HEK293 (cell line): ENCODE measurements around the gene LY6G5C.

Experiments
- BCL11B ChIP-seq: fragments of 450-650 bp; formaldehyde crosslinking; IDR thresholded peaks from 2 replicates; pipeline ENCODE4 v1.5.1; 2016; ENCODE audit warnings: low read depth, missing biosample characterization, missing genetic modification characterization
- BCL6B ChIP-seq: fragments of 450-650 bp; formaldehyde crosslinking; IDR thresholded peaks from 2 replicates; pipeline ENCODE4 v1.5.1; 2017; ENCODE audit warnings: missing biosample characterization, missing genetic modification characterization
- ELK4 ChIP-seq: IDR thresholded peaks from 2 replicates; pipeline ENCODE4 v1.6.1; 2011; ENCODE audit warnings: mild to moderate bottlenecking, low read depth, low read length, borderline replicate concordance
- GLIS2 ChIP-seq: fragments of 450-650 bp; formaldehyde crosslinking; IDR thresholded peaks from 2 replicates; pipeline ENCODE4 v1.5.1; 2016; ENCODE audit warnings: missing biosample characterization, missing genetic modification characterization
- HOXA7 ChIP-seq: sonication (generic); formaldehyde crosslinking; IDR thresholded peaks from 2 replicates; pipeline ENCODE4 v1.8.1; 2022; ENCODE audit warnings: missing genetic modification reagents, borderline replicate concordance
- HOXC10 ChIP-seq: sonication (generic); formaldehyde crosslinking; IDR thresholded peaks from 2 replicates; pipeline ENCODE4 v1.8.1; 2023; ENCODE audit warnings: mild to moderate bottlenecking, missing genetic modification reagents
- KLF10 ChIP-seq: fragments of 450-650 bp; IDR thresholded peaks from 2 replicates; pipeline ENCODE4 v1.5.1; 2018; ENCODE audit warnings: missing biosample characterization, mild to moderate bottlenecking, missing genetic modification characterization
- MEIS1 ChIP-seq: sonication (generic); formaldehyde crosslinking; IDR thresholded peaks from 2 replicates; pipeline ENCODE4 v1.8.1; 2022; ENCODE audit warnings: missing genetic modification reagents, mild to moderate bottlenecking, borderline replicate concordance
- OSR2 ChIP-seq: fragments of 450-650 bp; formaldehyde crosslinking; IDR thresholded peaks from 2 replicates; pipeline ENCODE4 v1.5.1; 2016; ENCODE audit warnings: missing biosample characterization, missing genetic modification characterization
- PBX3 ChIP-seq: sonication (generic); formaldehyde crosslinking; IDR thresholded peaks from 2 replicates; pipeline ENCODE4 v1.8.1; 2022; ENCODE audit warnings: mild to moderate bottlenecking, moderate library complexity, missing genetic modification reagents
- SALL2 ChIP-seq: fragments of 450-650 bp; formaldehyde crosslinking; IDR thresholded peaks from 2 replicates; pipeline ENCODE4 v1.5.0; 2017; ENCODE audit warnings: missing biosample characterization, mild to moderate bottlenecking, missing genetic modification characterization, borderline replicate concordance
- SP2 ChIP-seq: fragments of 450-650 bp; formaldehyde crosslinking; IDR thresholded peaks from 2 replicates; pipeline ENCODE4 v1.5.1; 2016; ENCODE audit warnings: missing biosample characterization, missing genetic modification characterization
- SP3 ChIP-seq: fragments of 450-650 bp; formaldehyde crosslinking; IDR thresholded peaks from 2 replicates; pipeline ENCODE4 v1.5.1; 2016; ENCODE audit warnings: missing biosample characterization, missing genetic modification characterization
- ZEB2 ChIP-seq: fragments of 450-650 bp; formaldehyde crosslinking; IDR thresholded peaks from 2 replicates; pipeline ENCODE4 v1.5.1; 2016; ENCODE audit warnings: missing biosample characterization, missing genetic modification characterization
- ZFP41 ChIP-seq: fragments of 450-650 bp; formaldehyde crosslinking; IDR thresholded peaks from 2 replicates; pipeline ENCODE4 v1.5.1; 2016; ENCODE audit warnings: missing biosample characterization, missing genetic modification characterization, borderline replicate concordance
- ZNF138 ChIP-seq: fragments of 450-650 bp; formaldehyde crosslinking; IDR thresholded peaks from 2 replicates; pipeline ENCODE4 v1.5.1; 2016; ENCODE audit warnings: missing biosample characterization, missing genetic modification characterization, borderline replicate concordance
- ZNF140 ChIP-seq: fragments of 450-650 bp; formaldehyde crosslinking; IDR thresholded peaks from 2 replicates; pipeline ENCODE4 v1.5.1; 2016; ENCODE audit warnings: missing biosample characterization, missing genetic modification characterization
- ZNF174 ChIP-seq: fragments of 450-650 bp; formaldehyde crosslinking; IDR thresholded peaks from 2 replicates; pipeline ENCODE4 v1.5.0; 2017; ENCODE audit warnings: missing biosample characterization, mild to moderate bottlenecking, missing genetic modification characterization
- ZNF221 ChIP-seq: fragments of 450-650 bp; formaldehyde crosslinking; IDR thresholded peaks from 2 replicates; pipeline ENCODE4 v1.5.1; 2017; ENCODE audit warnings: missing biosample characterization, missing genetic modification characterization, borderline replicate concordance
- ZNF248 ChIP-seq: fragments of 450-650 bp; formaldehyde crosslinking; IDR thresholded peaks from 2 replicates; pipeline ENCODE4 v1.5.1; 2017; ENCODE audit warnings: missing biosample characterization, missing genetic modification characterization
- ZNF280C ChIP-seq: fragments of 450-650 bp; formaldehyde crosslinking; IDR thresholded peaks from 2 replicates; pipeline ENCODE4 v1.5.1; 2016; ENCODE audit warnings: missing biosample characterization, missing genetic modification characterization
- ZNF302 ChIP-seq: fragments of 450-650 bp; formaldehyde crosslinking; IDR thresholded peaks from 2 replicates; pipeline ENCODE4 v1.5.1; 2016; ENCODE audit warnings: missing biosample characterization, missing genetic modification characterization, low read depth
- ZNF354C ChIP-seq: fragments of 450-650 bp; formaldehyde crosslinking; IDR thresholded peaks from 2 replicates; pipeline ENCODE4 v1.5.1; 2016; ENCODE audit warnings: missing biosample characterization, missing genetic modification characterization, low read depth, borderline replicate concordance
- ZNF366 ChIP-seq: fragments of 450-650 bp; formaldehyde crosslinking; conservative IDR thresholded peaks from 2 replicates; pipeline ENCODE4 v1.5.1; 2016; ENCODE audit warnings: missing biosample characterization, missing genetic modification characterization
- ZNF394 ChIP-seq: fragments of 450-650 bp; formaldehyde crosslinking; IDR thresholded peaks from 2 replicates; pipeline ENCODE4 v1.5.1; 2016; ENCODE audit warnings: missing biosample characterization, missing genetic modification characterization, mild to moderate bottlenecking, moderate library complexity, borderline replicate concordance
- ZNF426 ChIP-seq: fragments of 450-650 bp; formaldehyde crosslinking; IDR thresholded peaks from 2 replicates; pipeline ENCODE4 v1.5.1; 2017; ENCODE audit warnings: missing biosample characterization, missing genetic modification characterization, mild to moderate bottlenecking, inconsistent platforms, moderate library complexity
- ZNF473 ChIP-seq: fragments of 450-650 bp; formaldehyde crosslinking; IDR thresholded peaks from 2 replicates; pipeline ENCODE4 v1.5.1; 2017; ENCODE audit warnings: missing biosample characterization, missing genetic modification characterization
- ZNF529 ChIP-seq: fragments of 450-650 bp; formaldehyde crosslinking; IDR thresholded peaks from 2 replicates; pipeline ENCODE4 v1.5.1; 2017; ENCODE audit warnings: missing genetic modification characterization, missing biosample characterization; ENCODE audit not compliant: insufficient replicate concordance
- ZNF555 ChIP-seq: fragments of 450-650 bp; formaldehyde crosslinking; conservative IDR thresholded peaks from 2 replicates; pipeline ENCODE4 v1.5.1; 2017; ENCODE audit warnings: missing biosample characterization, mild to moderate bottlenecking, missing genetic modification characterization, inconsistent platforms
- ZNF580 ChIP-seq: fragments of 450-650 bp; formaldehyde crosslinking; IDR thresholded peaks from 2 replicates; pipeline ENCODE4 v1.5.1; 2016; ENCODE audit warnings: missing biosample characterization, missing genetic modification characterization
- ZNF629 ChIP-seq: fragments of 450-650 bp; formaldehyde crosslinking; IDR thresholded peaks from 2 replicates; pipeline ENCODE4 v1.5.1; 2017; ENCODE audit warnings: missing biosample characterization, missing genetic modification characterization
- ZNF654 ChIP-seq: fragments of 450-650 bp; formaldehyde crosslinking; IDR thresholded peaks from 2 replicates; pipeline ENCODE4 v1.5.1; 2016; ENCODE audit warnings: low read depth, missing biosample characterization, missing genetic modification characterization
- ZNF660 ChIP-seq: fragments of 450-650 bp; IDR thresholded peaks from 2 replicates; pipeline ENCODE4 v1.5.1; 2018; ENCODE audit warnings: missing biosample characterization, mild to moderate bottlenecking, missing genetic modification characterization
- ZSCAN18 ChIP-seq: fragments of 450-650 bp; formaldehyde crosslinking; IDR thresholded peaks from 2 replicates; pipeline ENCODE4 v1.5.1; 2016; ENCODE audit warnings: missing biosample characterization, missing genetic modification characterization
- ZSCAN23 ChIP-seq: fragments of 450-650 bp; formaldehyde crosslinking; IDR thresholded peaks from 2 replicates; pipeline ENCODE4 v1.5.1; 2016; ENCODE audit warnings: missing biosample characterization, missing genetic modification characterization

LY6G5C gene

GRCh38 chr6:31729515-31729978, 48.7 kb upstream of the LY6G5C start (continued):
- TF ChIP-seq HOXC10 (CRISPR knock-in tag) (0 out of 2 replicates have a peak, but pooled peaks have one; percentile 87), SALL2 (tag by site-specific recombination) (no peak), ZNF302 (tag by site-specific recombination) (no peak), ZNF366 (tag by site-specific recombination) (no peak), ELK4 (no peak), GLIS2 (tag by site-specific recombination) (no peak), ZNF394 (tag by site-specific recombination) (peak; percentile 19; the same call in 1 of the 2 replicates), SP2 (tag by site-specific recombination) (peak; percentile 67), ZNF629 (tag by site-specific recombination) (peak; percentile 41; the same call in 1 of the 2 replicates), ZNF138 (no peak), PBX3 (CRISPR knock-in tag) (no peak), ZNF654 (tag by site-specific recombination) (peak; percentile 48), MEIS1 (CRISPR knock-in tag) (no peak), ZNF354C (tag by site-specific recombination) (no peak), ZNF555 (tag by site-specific recombination) (no peak), BCL11B (tag by site-specific recombination) (no peak; the same call in 1 of the 2 replicates), ZSCAN23 (tag by site-specific recombination) (no peak), ZNF280C (no peak), ZNF140 (tag by site-specific recombination) (no peak), OSR2 (peak; percentile 62), KLF10 (tag by site-specific recombination) (peak; percentile 84), BCL6B (tag by site-specific recombination) (no peak), ZNF426 (tag by site-specific recombination) (no peak), ZSCAN18 (tag by site-specific recombination) (no peak), ZNF221 (tag by site-specific recombination) (no peak), ZNF660 (tag by site-specific recombination) (no peak), ZFP41 (tag by site-specific recombination) (no peak), HOXA7 (CRISPR knock-in tag) (no peak), ZEB2 (tag by site-specific recombination) (peak; percentile 64; the same call in 1 of the 2 replicates), ZNF529 (no peak), SP3 (peak; percentile 59), ZNF248 (tag by site-specific recombination) (no peak), ZNF174 (tag by site-specific recombination) (no peak), ZNF473 (tag by site-specific recombination) (no peak), ZNF580 (tag by site-specific recombination) (peak; percentile 73; the same call in 1 of the 2 replicates)
